SK-N-MC (cell line): Measurements from ENCODE around the gene C11orf52.

ENCODE experiments used
- EZH2 ChIP-seq: fragments of 200-600 bp; sonication (generic); IDR thresholded peaks from one replicate; pipeline ENCODE4 v1.6.1; 2017; ENCODE audit warnings: antibody characterized with exemption
- FOXP2 ChIP-seq: optimal IDR thresholded peaks from 2 replicates; pipeline ENCODE3; 2011; ENCODE audit warnings: mild to moderate bottlenecking, moderate library complexity; ENCODE audit not compliant: insufficient read depth; ENCODE audit errors: extremely low read length, control extremely low read depth
- POLR2AphosphoS5 ChIP-seq: IDR thresholded peaks from 2 replicates; pipeline ENCODE4 v1.6.1; 2012; ENCODE audit warnings: mild to moderate bottlenecking, low read depth, low read length, borderline replicate concordance

DNA sequence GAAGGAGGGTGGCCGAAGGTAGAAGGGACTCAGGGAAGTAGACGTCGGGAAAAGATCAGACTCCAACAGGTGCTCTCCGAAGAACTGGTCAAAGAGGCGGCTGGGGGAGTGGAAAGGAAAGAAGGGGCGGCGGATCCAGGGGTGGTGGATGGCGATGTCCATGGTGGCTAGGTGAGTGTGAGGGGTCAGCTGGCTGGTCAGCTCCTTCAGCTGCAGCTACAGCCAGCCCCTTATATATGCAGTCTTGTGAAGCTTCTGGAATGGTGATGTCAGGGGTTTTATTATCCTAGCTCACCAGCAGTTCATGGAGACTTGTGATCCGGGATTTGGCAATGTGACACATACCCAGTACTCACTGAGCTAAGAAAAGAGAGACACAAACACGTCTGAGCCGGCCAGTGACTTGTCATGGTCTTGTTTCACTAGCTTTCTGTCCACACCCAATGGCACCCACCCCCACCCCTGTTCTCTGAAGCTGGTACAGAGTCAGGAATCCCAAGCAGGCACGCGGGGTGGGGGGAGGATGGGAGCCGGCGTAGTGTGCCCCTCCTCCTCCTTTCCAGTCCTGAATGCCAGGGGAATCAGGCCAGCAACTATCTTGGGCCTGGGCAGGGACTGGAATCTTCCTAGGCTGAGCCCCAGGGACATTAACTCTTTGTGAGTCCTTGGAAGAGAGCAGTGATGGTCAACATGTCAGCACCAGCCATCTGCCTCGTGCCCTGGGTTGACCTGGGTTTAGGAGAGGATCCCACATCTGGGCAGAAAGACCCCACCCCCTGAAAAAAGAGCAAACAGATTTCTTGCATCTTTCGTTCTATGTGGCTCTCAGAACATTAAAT, 6.9 kb upstream of the C11orf52 start, which contains the start of gene CRYAB:
- TF ChIP-seq POLR2AphosphoS5 (no peak), EZH2 (no peak), FOXP2 (no peak)
